Natural killer cell (primary cell): Measurements from ENCODE around the gene PMEL. TPM values are rescaled to one million over a fixed set of nuclear protein-coding genes. Genes with fewer than 3 reads are reported as not detected.

ENCODE experiments used
- ATAC-seq, 3 donors: fragments of 150-1000 bp in 2 of 3; fragments of 200-7000 bp in 1 of 3; cut with Tn5 transposase; 1 replicate in 1 of 3; 2 replicates in 2 of 3; pipeline ENCODE4 v1.10.0; 2021; ENCODE audit warnings: mild to moderate bottlenecking in 2 of 3, moderate library complexity in 2 of 3
- DNase-seq, 2 donors: peaks; one replicate each; pipeline versions ENCODE4 v3.0.0 to v3.0.0-alpha.2; 2013 to 2021; ENCODE audit warnings: mixed read lengths in 1 of 2
- H3K27ac ChIP-seq: one replicate; pipeline ENCODE4 v1.5.1; 2013; ENCODE audit warnings: mild to moderate bottlenecking, low read length
- H3K27me3 ChIP-seq: one replicate; pipeline ENCODE4 v1.6.1; 2013; ENCODE audit warnings: low read length; ENCODE audit not compliant: control insufficient read depth, insufficient read depth
- H3K36me3 ChIP-seq: one replicate; pipeline ENCODE4 v1.6.1; 2013; ENCODE audit warnings: low read length; ENCODE audit not compliant: control insufficient read depth, insufficient read depth
- H3K4me1 ChIP-seq: one replicate; pipeline ENCODE4 v1.6.1; 2013; ENCODE audit warnings: low read length; ENCODE audit not compliant: control insufficient read depth, insufficient read depth
- H3K4me3 ChIP-seq: one replicate; pipeline ENCODE4 v1.5.1; 2013; ENCODE audit warnings: low read length
- H3K9me3 ChIP-seq: one replicate; pipeline ENCODE4 v1.6.1; 2013; ENCODE audit warnings: low read length; ENCODE audit not compliant: control insufficient read depth, insufficient read depth
- H3K27ac Mint-ChIP-seq, 2 donors: one replicate each; pipeline ENCODE4 v1.8.0; 2022; ENCODE audit warnings: mild to moderate bottlenecking in 2 of 2, mixed read lengths in 2 of 2, moderate library complexity in 1 of 2
- H3K27me3 Mint-ChIP-seq, 2 donors: one replicate each; pipeline ENCODE4 v1.8.0; 2022; ENCODE audit warnings: low read depth in 2 of 2, mixed read lengths in 2 of 2
- H3K36me3 Mint-ChIP-seq: one replicate; pipeline ENCODE4 v1.8.0; 2022; ENCODE audit warnings: mixed read lengths
- H3K4me1 Mint-ChIP-seq, 2 donors: one replicate each; pipeline ENCODE4 v1.8.0; 2022; ENCODE audit warnings: mixed read lengths in 2 of 2
- H3K4me3 Mint-ChIP-seq: one replicate; pipeline ENCODE4 v1.8.0; 2022; ENCODE audit warnings: mild to moderate bottlenecking, moderate library complexity, mixed read lengths
- H3K9me3 Mint-ChIP-seq, 2 donors: one replicate each; pipeline ENCODE4 v1.8.0; 2022; ENCODE audit warnings: mixed read lengths in 2 of 2
- CTCF ChIP-seq: fragments of 200-600 bp; IDR thresholded peaks from one replicate; pipeline ENCODE4 v1.8.0; 2022; ENCODE audit warnings: antibody characterized with exemption
- WGBS: methylation state at CpG from one replicate; pipeline ENCODE4 v1.1.7; 2013; ENCODE audit warnings: missing lambda C conversion rate; ENCODE audit not compliant: insufficient coverage; 5-methylcytosine and 5-hydroxymethylcytosine counted together
- intact Hi-C: fragments of 100-400 bp; cut with micrococcal nuclease; formaldehyde crosslinking; loops from one replicate; pipeline ENCODE4 v1.14.2; 2022
- total RNA-seq, 4 donors: library from RNA; stranded (reverse); fragments of 120-200 nt in 1 of 4; gene quantifications; one replicate each; pipeline versions ENCODE4 v1.2.3 to v1.2.4, GENCODE V29; 2013 to 2022

PMEL gene
- under 1 TPM in 1 of 3 donors, not detected in 2; 0.35 TPM for total RNA-seq
- not detected for total RNA-seq (2013)

GRCh38 chr12:55965941-55966407 lies at the start of gene PMEL:
TSS of gene PMEL (minus strand) at chr12:55966042. CDS start at chr12:55966011, 31 bp downstream.
- H3K27ac ChIP-seq: peak within 1 kb of the TSS; percentile 59
- peak within 1 kb of the TSS; percentile 93 for H3K4me3 Mint-ChIP-seq
- peaks cover 0 to 3% of the 10 kb centered on the region in 2 donors for H3K27me3 Mint-ChIP-seq
- peaks cover 26 to 31% of the 10 kb centered on the region in 2 donors for H3K4me1 Mint-ChIP-seq
- H3K36me3 Mint-ChIP-seq: no peaks in the 10 kb centered on the region
- ATAC-seq (no peak), DNase-seq (no peak)
- peak within 1 kb of the TSS; percentile 94 for H3K4me3 ChIP-seq
- H3K9me3 Mint-ChIP-seq: no peaks in the 10 kb centered on the region
- no peak for TF ChIP-seq CTCF
- H3K27me3 ChIP-seq: no peaks in the 10 kb centered on the region
- intact Hi-C loops: no loop called here
- 30% methylated on average over 4 of the region's 4 CpGs for WGBS
- H3K9me3 ChIP-seq: no peaks in the 10 kb centered on the region
- H3K36me3 ChIP-seq: no peaks in the 10 kb centered on the region
- peaks cover 20% of the 10 kb centered on the region for H3K4me1 ChIP-seq
- peak within 1 kb of the TSS; percentile 83 to 92 for H3K27ac Mint-ChIP-seq

GRCh38 chr12:56014205-56014604 lies 48.4 kb upstream of the PMEL start:
- Histone ChIP-seq H3K27ac (no peak overlapping the region), H3K27me3 (no peaks in the 10 kb centered on the region), H3K9me3 (no peaks in the 10 kb centered on the region), H3K4me3 (no peak overlapping the region), H3K4me1 (no peaks in the 10 kb centered on the region), H3K36me3 (no peaks in the 10 kb centered on the region)
- DNase-seq: no peak
- Mint-ChIP-seq H3K27me3 (no peaks in the 10 kb centered on the region), H3K4me3 (no peak overlapping the region), H3K4me1 (no peaks in the 10 kb centered on the region), H3K36me3 (no peaks in the 10 kb centered on the region), H3K27ac (no peak overlapping the region), H3K9me3 (no peaks in the 10 kb centered on the region)
- TF ChIP-seq CTCF: no peak
- WGBS: 65% methylated on average over 2 of the region's 2 CpGs
- intact Hi-C loops: no loop called here
- ATAC-seq: no peak

GRCh38 chr12:56013482-56013881 lies 47.6 kb upstream of the PMEL start:
- TF ChIP-seq CTCF: no peak
- no peaks in the 10 kb centered on the region for H3K27me3 Mint-ChIP-seq
- 91% methylated on average over 5 of the region's 5 CpGs for WGBS

GRCh38 chr12:56011509-56012090 lies 45.8 kb upstream of the PMEL start:
- WGBS: 88% methylated on average over 1 of the region's 2 CpGs
- ATAC-seq: no peak
- intact Hi-C loops: no loop called here
- Mint-ChIP-seq H3K36me3 (no peaks in the 10 kb centered on the region), H3K4me1 (peaks cover 7 to 19% of the 10 kb centered on the region in 2 donors), H3K9me3 (no peaks in the 10 kb centered on the region), H3K27ac (no peak overlapping the region), H3K27me3 (no peaks in the 10 kb centered on the region), H3K4me3 (no peak overlapping the region)
- no peak for DNase-seq
- Histone ChIP-seq H3K27me3 (no peaks in the 10 kb centered on the region), H3K9me3 (no peaks in the 10 kb centered on the region), H3K4me1 (peaks cover 12% of the 10 kb centered on the region), H3K36me3 (no peaks in the 10 kb centered on the region), H3K27ac (no peak overlapping the region), H3K4me3 (no peak overlapping the region)
- no peak for TF ChIP-seq CTCF

More at GRCh38 chr12:56013482-56013881, 47.6 kb upstream of the PMEL start:
- no peak overlapping the region for H3K27ac ChIP-seq
- DNase-seq (no peak), ATAC-seq (no peak)
- Mint-ChIP-seq H3K4me1 (peaks cover 0 to 6% of the 10 kb centered on the region in 2 donors), H3K4me3 (no peak overlapping the region), H3K9me3 (no peaks in the 10 kb centered on the region), H3K36me3 (no peaks in the 10 kb centered on the region), H3K27ac (no peak overlapping the region)
- H3K4me1 ChIP-seq: no peaks in the 10 kb centered on the region
- intact Hi-C loops: no loop called here
- H3K4me3 ChIP-seq: no peak overlapping the region
- no peaks in the 10 kb centered on the region for H3K36me3 ChIP-seq
- H3K9me3 ChIP-seq: no peaks in the 10 kb centered on the region
- H3K27me3 ChIP-seq: no peaks in the 10 kb centered on the region
